ENCODE measurements around the gene SLC35A1.
"Not testable (repeated sequence)": the region's sequence is repeated elsewhere in the genome, so short reads cannot be mapped to it uniquely, and the experiment has no call there.

SLC35A1 gene

GRCh38 chr6:87472525-87473418, at the start of gene SLC35A1:
SLC35A1 (plus strand) TSS chr6:87472974; CDS start chr6:87473004, 30 bp downstream.
- DNase-seq, result peak; percentile 57

GRCh38 chr6:87426789-87427188, 46.0 kb upstream of the SLC35A1 start:
- no peak for DNase-seq

- no peak for DNase-seq
These were observed 42.3 kb upstream of the SLC35A1 start for GRCh38 chr6:87430499-87430898.

GRCh38 chr6:87431263-87431662, 41.5 kb upstream of the SLC35A1 start:
- no peak for DNase-seq

- DNase-seq, result no peak
These were observed 36.3 kb upstream of the SLC35A1 start for GRCh38 chr6:87436435-87436834.

- no peak for DNase-seq
These were observed 31.1 kb upstream of the SLC35A1 start for GRCh38 chr6:87441711-87442110.

GRCh38 chr6:87444362-87444761, 28.4 kb upstream of the SLC35A1 start:
- no peak for DNase-seq

- DNase-seq, result no peak
These were observed 7.7 kb upstream of the SLC35A1 start for GRCh38 chr6:87465051-87465450.

GRCh38 chr6:87473419-87473903, 687 bp downstream of the SLC35A1 start:
- DNase-seq, result no peak

- no peak for DNase-seq
These were observed 9.2 kb downstream of the SLC35A1 start for GRCh38 chr6:87481931-87482330.

- no peak for DNase-seq
These were observed 9.6 kb downstream of the SLC35A1 start for GRCh38 chr6:87482366-87482765.

GRCh38 chr6:87483929-87484328, 11.2 kb downstream of the SLC35A1 start:
- DNase-seq, result no peak

GRCh38 chr6:87484491-87484890, 11.7 kb downstream of the SLC35A1 start:
- DNase-seq, result no peak

GRCh38 chr6:87487555-87487954, 14.8 kb downstream of the SLC35A1 start:
- DNase-seq, result no peak

GRCh38 chr6:87489326-87489725, 16.6 kb downstream of the SLC35A1 start:
- not testable (repeated sequence) for DNase-seq

GRCh38 chr6:87494761-87495422, 22.1 kb downstream of the SLC35A1 start:
- DNase-seq, result no peak

- no peak for DNase-seq
These were observed 25.3 kb downstream of the SLC35A1 start for GRCh38 chr6:87498048-87498447.

- no peak for DNase-seq
These were observed 29.2 kb downstream of the SLC35A1 start for GRCh38 chr6:87501809-87502572.

- DNase-seq, result no peak
These were observed 31.7 kb downstream of the SLC35A1 start for GRCh38 chr6:87504441-87504840.

- DNase-seq, result no peak
These were observed 42.1 kb downstream of the SLC35A1 start for GRCh38 chr6:87514831-87515230.

GRCh38 chr6:87518453-87518852, 45.7 kb downstream of the SLC35A1 start:
- no peak for DNase-seq

GRCh38 chr6:87522686-87523085, 49.9 kb downstream of the SLC35A1 start:
- no peak for DNase-seq

- DNase-seq, result no peak
These were observed 56.4 kb downstream of the SLC35A1 start for GRCh38 chr6:87529221-87529620.

All from NCI-H446 treated with DMSO at 0.1 percent for 48 hours (cell line).